SK-N-SH (cell line): ENCODE measurements around the gene ENTPD6.

Experiments
- RFX5 ChIP-seq: IDR thresholded peaks from 2 replicates; pipeline ENCODE4 v1.6.1; 2012; ENCODE audit warnings: mild to moderate bottlenecking, improper control_type of control experiment, low read length
- TF ChIP-seq, protein P1 (sequence below): IDR thresholded peaks from 2 replicates; pipeline ENCODE4 v1.6.1; 2012; ENCODE audit warnings: mild to moderate bottlenecking, low read depth, low read length, moderate library complexity

DNA sequence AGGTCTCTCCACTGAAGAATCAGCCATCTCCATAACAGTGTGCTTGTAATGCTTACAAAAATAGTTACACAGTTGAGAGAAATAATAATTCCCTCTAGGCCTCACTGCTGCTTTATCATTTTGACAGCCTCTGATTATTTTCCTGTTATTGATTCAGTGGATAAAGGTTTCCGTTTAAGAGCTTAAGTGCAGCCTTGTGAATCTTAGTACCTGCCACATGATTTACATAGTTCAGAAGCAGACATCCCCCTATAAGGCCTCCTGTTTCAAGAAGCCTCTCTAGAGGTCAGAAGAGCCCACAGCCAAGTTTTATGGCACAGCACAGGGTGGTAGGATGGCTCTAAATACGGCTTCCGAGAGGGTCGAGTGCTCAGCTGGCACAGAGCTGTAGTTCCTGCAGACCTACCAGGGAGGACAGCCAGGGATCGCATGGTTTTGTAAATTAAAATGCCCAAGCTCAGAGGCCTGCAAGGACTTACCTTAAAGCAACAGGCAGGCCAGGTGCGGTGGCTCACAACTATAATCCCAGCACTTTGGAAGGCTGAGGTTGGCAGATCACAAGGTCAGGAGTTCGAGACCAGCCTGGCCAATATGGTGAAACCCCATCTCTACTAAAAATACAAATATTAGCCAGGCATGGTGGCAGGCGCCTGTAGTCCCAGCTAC, 34.8 kb downstream of the ENTPD6 start:
- TF ChIP-seq, protein P1, sequence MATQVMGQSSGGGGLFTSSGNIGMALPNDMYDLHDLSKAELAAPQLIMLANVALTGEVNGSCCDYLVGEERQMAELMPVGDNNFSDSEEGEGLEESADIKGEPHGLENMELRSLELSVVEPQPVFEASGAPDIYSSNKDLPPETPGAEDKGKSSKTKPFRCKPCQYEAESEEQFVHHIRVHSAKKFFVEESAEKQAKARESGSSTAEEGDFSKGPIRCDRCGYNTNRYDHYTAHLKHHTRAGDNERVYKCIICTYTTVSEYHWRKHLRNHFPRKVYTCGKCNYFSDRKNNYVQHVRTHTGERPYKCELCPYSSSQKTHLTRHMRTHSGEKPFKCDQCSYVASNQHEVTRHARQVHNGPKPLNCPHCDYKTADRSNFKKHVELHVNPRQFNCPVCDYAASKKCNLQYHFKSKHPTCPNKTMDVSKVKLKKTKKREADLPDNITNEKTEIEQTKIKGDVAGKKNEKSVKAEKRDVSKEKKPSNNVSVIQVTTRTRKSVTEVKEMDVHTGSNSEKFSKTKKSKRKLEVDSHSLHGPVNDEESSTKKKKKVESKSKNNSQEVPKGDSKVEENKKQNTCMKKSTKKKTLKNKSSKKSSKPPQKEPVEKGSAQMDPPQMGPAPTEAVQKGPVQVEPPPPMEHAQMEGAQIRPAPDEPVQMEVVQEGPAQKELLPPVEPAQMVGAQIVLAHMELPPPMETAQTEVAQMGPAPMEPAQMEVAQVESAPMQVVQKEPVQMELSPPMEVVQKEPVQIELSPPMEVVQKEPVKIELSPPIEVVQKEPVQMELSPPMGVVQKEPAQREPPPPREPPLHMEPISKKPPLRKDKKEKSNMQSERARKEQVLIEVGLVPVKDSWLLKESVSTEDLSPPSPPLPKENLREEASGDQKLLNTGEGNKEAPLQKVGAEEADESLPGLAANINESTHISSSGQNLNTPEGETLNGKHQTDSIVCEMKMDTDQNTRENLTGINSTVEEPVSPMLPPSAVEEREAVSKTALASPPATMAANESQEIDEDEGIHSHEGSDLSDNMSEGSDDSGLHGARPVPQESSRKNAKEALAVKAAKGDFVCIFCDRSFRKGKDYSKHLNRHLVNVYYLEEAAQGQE, result no peak
- TF ChIP-seq RFX5, result no peak
